Measurements from ENCODE around the gene OR5P2.
"Not testable (repeated sequence)": the region's sequence is repeated elsewhere in the genome, so short reads cannot be mapped to it uniquely, and the experiment has no call there.

DNA sequence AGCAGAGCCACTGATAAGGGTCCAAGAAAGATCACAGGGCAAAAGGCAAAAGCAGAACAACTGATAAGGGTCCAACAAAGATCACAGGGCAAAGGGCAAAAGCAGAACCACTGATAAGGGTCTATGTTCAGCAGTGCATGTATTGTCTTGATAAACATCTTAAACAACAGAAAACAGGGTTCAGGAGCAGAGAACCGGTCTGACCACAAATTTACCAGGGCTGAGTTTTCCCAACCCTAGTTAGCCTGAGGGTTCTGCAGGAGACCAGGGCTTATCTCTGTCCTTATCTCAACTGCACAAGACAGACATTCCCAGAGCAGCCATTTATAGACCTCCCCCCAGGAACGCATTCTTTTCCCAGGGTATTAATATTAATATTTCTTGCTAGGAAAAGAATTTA, 13.6 kb upstream of the OR5P2 start:
- TF ChIP-seq CTCF (IDR thresholded peaks at IDR 0.05 in 4 of 5, conservative IDR thresholded peaks at IDR 0.05 in 1 of 5); POLR2A (IDR thresholded peaks at IDR 0.05): not testable (repeated sequence)
